Transverse colon (tissue), 4 donors: ENCODE results near the gene NUDT4. TPM values are rescaled to one million over a fixed set of nuclear protein-coding genes. Genes with fewer than 3 reads are reported as not detected.

Experiments used
- DNase-seq: peaks from one replicate; pipeline ENCODE4 v3.0.0-alpha.2; 2019
- H3K27ac ChIP-seq, 4 donors: fragments of 200-600 bp; sonication (generic); 2 replicates each; pipeline ENCODE4 v1.5.1; 2016 to 2018; ENCODE audit warnings: inconsistent platforms in 4 of 4
- H3K27me3 ChIP-seq: fragments of 200-600 bp; sonication (generic); 2 replicates; pipeline ENCODE4 v1.5.1; 2017; ENCODE audit warnings: inconsistent platforms
- H3K36me3 ChIP-seq, 4 donors: fragments of 200-600 bp; sonication (generic); 2 replicates each; pipeline ENCODE4 v1.5.1; 2017 to 2019; ENCODE audit warnings: inconsistent platforms in 4 of 4
- H3K4me1 ChIP-seq, 4 donors: fragments of 200-600 bp; sonication (generic); 2 replicates each; pipeline ENCODE4 v1.5.1; 2017 to 2020; ENCODE audit warnings: inconsistent platforms in 4 of 4
- H3K4me3 ChIP-seq, 4 donors: fragments of 200-600 bp; sonication (generic); 1 replicate in 1 of 4; 2 replicates in 3 of 4; pipeline versions ENCODE4 v1.5.1 to v1.6.1; 2017 to 2019; ENCODE audit warnings: inconsistent platforms in 4 of 4
- H3K9me3 ChIP-seq, 2 donors: fragments of 200-600 bp; sonication (generic); 2 replicates each; pipeline ENCODE4 v1.5.1; 2017 to 2019; ENCODE audit warnings: inconsistent platforms in 2 of 2
- CTCF ChIP-seq, 5 experiments: fragments of 200-600 bp in 3 of 5; fragments of 450-650 bp in 2 of 5; sonication (generic) in 3 of 5; IDR thresholded peaks; 1 replicate in 2 of 5; 2 replicates in 3 of 5; pipeline ENCODE4 v1.5.1; 2016 to 2017; ENCODE audit warnings: antibody characterized with exemption in 5 of 5, inconsistent platforms in 3 of 5, mild to moderate bottlenecking in 2 of 5, moderate library complexity in 1 of 5
- EP300 ChIP-seq: sonication (generic); formaldehyde crosslinking; IDR thresholded peaks from one replicate; pipeline ENCODE4 v1.6.1; 2017; ENCODE audit warnings: antibody characterized with exemption, low read depth
- POLR2A ChIP-seq: fragments of 450-650 bp; IDR thresholded peaks from one replicate; pipeline ENCODE4 v1.6.1; 2016; ENCODE audit warnings: antibody characterized with exemption, mild to moderate bottlenecking, moderate library complexity
- POLR2AphosphoS5 ChIP-seq, 3 donors: sonication (generic); formaldehyde crosslinking; IDR thresholded peaks; one replicate each; pipeline ENCODE4 v1.6.1; 2016; ENCODE audit warnings: antibody characterized with exemption in 3 of 3
- WGBS, 2 donors: methylation state at CpG; one replicate each; pipeline ENCODE4 v1.1.5; 2018; ENCODE audit warnings: low coverage in 1 of 2; 5-methylcytosine and 5-hydroxymethylcytosine counted together
- in situ Hi-C, 4 donors: fragments of 200-750 bp; cut with MboI; loops; one replicate each; pipeline versions ENCODE4 v1.15.0 to v1.15.1; 2017; ENCODE audit warnings: low sequenced_read_pairs in 3 of 4, low pct_ligation_motif_present in 1 of 4, low pct_unique_long_range_greater_than_20kb in 1 of 4
- intact Hi-C: fragments of 100-400 bp; cut with DNase I; formaldehyde crosslinking; loops from one replicate; pipeline ENCODE4 v1.15.1; 2023; ENCODE audit warnings: low total_unique reads
- total RNA-seq, 4 donors: library from RNA; depleted of rRNA; stranded (reverse); fragments of >200 nt; gene quantifications; one replicate each; pipeline ENCODE4 v1.1.0, GENCODE V29; 2016

Gene NUDT4
- total RNA-seq, 4 donors from 2014 or later: 65.3 to 111 (median 90.9) TPM

- Histone ChIP-seq H3K4me3 (no peak overlapping the region), H3K9me3 (no peaks in the 10 kb centered on the region), H3K27ac (no peak overlapping the region), H3K27me3 (no peaks in the 10 kb centered on the region), H3K36me3 (no peaks in the 10 kb centered on the region), H3K4me1 (no peaks in the 10 kb centered on the region)
- in situ Hi-C loops (no loop called here), intact Hi-C loops (no loop called here)
- DNase-seq: no peak
- TF ChIP-seq CTCF (IDR thresholded peaks at IDR 0.05) (no peak), POLR2A (no peak), EP300 (no peak), POLR2AphosphoS5 (IDR thresholded peaks at IDR 0.05) (no peak)
- 69 to 87% methylated on average over 2 to 5 of the region's 5 CpGs for WGBS, 2 donors
These were observed 75.9 kb downstream of the NUDT4 start for GRCh38 chr12:93453633-93454032.

GRCh38 chr12:93456077-93456476 lies 78.4 kb downstream of the NUDT4 start:
- intact Hi-C loops: no loop called here
- in situ Hi-C loops: no loop called here
- Histone ChIP-seq H3K27ac (no peak overlapping the region), H3K36me3 (no peaks in the 10 kb centered on the region), H3K27me3 (no peaks in the 10 kb centered on the region), H3K4me3 (no peak overlapping the region), H3K4me1 (no peaks in the 10 kb centered on the region), H3K9me3 (no peaks in the 10 kb centered on the region)
- TF ChIP-seq POLR2A (no peak), POLR2AphosphoS5 (IDR thresholded peaks at IDR 0.05) (no peak), EP300 (no peak), CTCF (IDR thresholded peaks at IDR 0.05) (no peak)
- DNase-seq: no peak
- WGBS, 2 donors: 67 to 79% methylated on average over 2 of the region's 2 CpGs

Other genes starting within 250 kb of the NUDT4 start
- gene UBE2N, start 64.0 kb downstream of the NUDT4 start, total RNA-seq: 10 to 100 TPM in 3 of 4 donors, 1 to 10 TPM in 1; 2.0 to 39.0 (median 22.3) TPM
- gene MRPL42, start 89.6 kb downstream of the NUDT4 start, total RNA-seq: 10 to 100 TPM; 10.5 to 45.1 (median 27.2) TPM
- 100 to 1,000 TPM in 2 of 4 donors, 10 to 100 TPM in 2; 45.5 to 213 (median 79.4) TPM for gene SOCS2, start 194.8 kb downstream of the NUDT4 start, total RNA-seq